HUES64 (cell line): ENCODE data around the gene STX3.
"Not testable (repeated sequence)": the region's sequence is repeated elsewhere in the genome, so short reads cannot be mapped to it uniquely, and the experiment has no call there.

Source experiments
- H3K27ac ChIP-seq: 2 replicates; pipeline ENCODE4 v1.7.0; 2013; ENCODE audit warnings: low read depth, low read length, inconsistent platforms
- H3K27me3 ChIP-seq: 2 replicates; pipeline ENCODE4 v1.6.1; 2013; ENCODE audit warnings: mild to moderate bottlenecking, low read length; ENCODE audit not compliant: insufficient read depth
- H3K36me3 ChIP-seq: 2 replicates; pipeline ENCODE4 v1.6.1; 2013; ENCODE audit warnings: mild to moderate bottlenecking, low read length; ENCODE audit not compliant: insufficient read depth
- H3K4me1 ChIP-seq: 2 replicates; pipeline ENCODE4 v1.6.1; 2013; ENCODE audit warnings: mild to moderate bottlenecking, low read length, moderate library complexity; ENCODE audit not compliant: insufficient read depth
- H3K4me3 ChIP-seq: 2 replicates; pipeline ENCODE4 v1.5.1; 2013; ENCODE audit warnings: mild to moderate bottlenecking, low read length, moderate library complexity
- H3K9ac ChIP-seq: 2 replicates; pipeline ENCODE4 v1.6.1; 2013; ENCODE audit warnings: mild to moderate bottlenecking, low read depth, low read length
- H3K9me3 ChIP-seq: 2 replicates; pipeline ENCODE4 v1.6.1; 2013; ENCODE audit warnings: low read depth, low read length; ENCODE audit not compliant: insufficient read depth
- WGBS: fragments of 150-250, 120-280 bp; methylation state at CpG from one replicate; pipeline ENCODE4 v1.1.7; 2013; ENCODE audit warnings: missing lambda C conversion rate; 5-methylcytosine and 5-hydroxymethylcytosine counted together

STX3 gene

DNA sequence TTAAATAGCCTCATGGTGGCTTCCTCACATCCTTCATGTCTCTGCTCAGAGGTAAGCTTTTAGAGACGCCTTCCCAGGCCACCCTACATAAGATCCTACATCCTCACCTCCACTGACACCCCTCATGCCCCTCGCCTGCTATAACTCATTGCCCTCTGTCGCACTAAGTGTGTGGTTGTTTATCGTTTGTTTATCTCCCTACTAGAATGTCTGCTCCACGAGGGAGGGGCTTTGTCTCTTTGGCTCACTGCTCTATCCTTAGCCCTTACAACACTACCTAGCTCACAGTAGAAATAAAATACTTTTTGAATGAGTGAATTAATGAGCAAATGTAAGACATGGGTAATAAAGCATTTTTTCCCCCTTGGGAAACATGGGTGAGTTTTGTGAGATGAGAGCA, 91.4 kb downstream of the STX3 start:
- H3K9ac ChIP-seq, result no peak overlapping the region
- WGBS, result 94% methylated on average over 4 of the region's 5 CpGs
- H3K36me3 ChIP-seq, result no peaks in the 10 kb centered on the region
- H3K27me3 ChIP-seq, result no peaks in the 10 kb centered on the region
- no peak overlapping the region for H3K27ac ChIP-seq
- H3K4me1 ChIP-seq, result peaks cover 7% of the 10 kb centered on the region; the same call in 1 of the 2 replicates
- no peak overlapping the region for H3K4me3 ChIP-seq
- H3K9me3 ChIP-seq, result no peaks in the 10 kb centered on the region

GRCh38 chr11:59847626-59848025, 92.5 kb downstream of the STX3 start:
- no peaks in the 10 kb centered on the region for H3K36me3 ChIP-seq
- no peak overlapping the region for H3K27ac ChIP-seq
- H3K9me3 ChIP-seq, result no peaks in the 10 kb centered on the region
- peaks cover 7% of the 10 kb centered on the region; the same call in 1 of the 2 replicates for H3K4me1 ChIP-seq
- no peak overlapping the region for H3K4me3 ChIP-seq
- no peak overlapping the region for H3K9ac ChIP-seq
- H3K27me3 ChIP-seq, result no peaks in the 10 kb centered on the region
- 94% methylated on average over 3 of the region's 3 CpGs for WGBS

GRCh38 chr11:59848439-59848838, 93.3 kb downstream of the STX3 start:
- not testable (repeated sequence) for H3K9ac ChIP-seq, H3K4me1 ChIP-seq, H3K27me3 ChIP-seq, H3K27ac ChIP-seq, H3K36me3 ChIP-seq, H3K4me3 ChIP-seq, H3K9me3 ChIP-seq
- WGBS, result 98% methylated on average over 6 of the region's 6 CpGs

GRCh38 chr11:59849129-59849528, 94.0 kb downstream of the STX3 start:
- no peak overlapping the region for H3K9ac ChIP-seq
- H3K4me3 ChIP-seq, result no peak overlapping the region
- peaks cover 7% of the 10 kb centered on the region; the same call in 1 of the 2 replicates for H3K4me1 ChIP-seq
- H3K27ac ChIP-seq, result no peak overlapping the region
- WGBS, result 95% methylated on average over 2 of the region's 2 CpGs
- H3K27me3 ChIP-seq, result no peaks in the 10 kb centered on the region
- H3K36me3 ChIP-seq, result no peaks in the 10 kb centered on the region
- no peaks in the 10 kb centered on the region for H3K9me3 ChIP-seq

- not testable (repeated sequence) for H3K9ac ChIP-seq, H3K27ac ChIP-seq, H3K36me3 ChIP-seq, H3K27me3 ChIP-seq, H3K9me3 ChIP-seq, H3K4me1 ChIP-seq, H3K4me3 ChIP-seq
- WGBS, result 91% methylated on average over 2 of the region's 2 CpGs
Observed at GRCh38 chr11:59849551-59849950, 94.4 kb downstream of the STX3 start.

DNA sequence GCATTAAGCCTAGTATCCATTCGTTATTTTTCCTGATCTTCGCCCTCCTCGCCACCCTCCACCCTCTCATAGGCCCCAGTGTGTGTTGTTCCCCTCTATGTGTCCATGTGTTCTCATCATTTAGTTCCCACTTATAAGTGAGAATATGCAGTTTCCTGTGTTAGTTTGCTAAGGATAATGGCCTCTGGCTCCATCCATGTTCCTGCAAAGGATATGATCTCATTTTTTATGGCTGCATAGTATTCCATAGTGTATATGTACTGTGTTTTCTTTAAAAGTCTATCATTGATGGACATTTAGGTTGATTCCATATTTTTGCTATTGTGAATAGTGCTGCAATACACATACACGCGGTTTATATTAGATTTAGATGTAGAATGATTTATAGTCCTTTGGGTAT, 96.2 kb downstream of the STX3 start:
- not testable (repeated sequence) for H3K27me3 ChIP-seq, H3K4me3 ChIP-seq, H3K9me3 ChIP-seq, H3K27ac ChIP-seq, H3K36me3 ChIP-seq, H3K4me1 ChIP-seq, H3K9ac ChIP-seq
- WGBS, result 95% methylated on average over 5 of the region's 5 CpGs

- no peak overlapping the region for H3K27ac ChIP-seq
- H3K4me1 ChIP-seq, result peaks cover 13% of the 10 kb centered on the region
- H3K36me3 ChIP-seq, result no peaks in the 10 kb centered on the region
- H3K9me3 ChIP-seq, result no peaks in the 10 kb centered on the region
- H3K4me3 ChIP-seq, result no peak overlapping the region
- 91% methylated on average over 2 of the region's 2 CpGs for WGBS
- no peak overlapping the region for H3K9ac ChIP-seq
- no peaks in the 10 kb centered on the region for H3K27me3 ChIP-seq
Observed at GRCh38 chr11:59854871-59855270, 99.7 kb downstream of the STX3 start.
